GM18498 (cell line): ENCODE measurements around the gene STK24.

Source experiments
- ATAC-seq: cut with Tn5 transposase; IDR thresholded peaks from one replicate; pipeline ENCODE4 v1.9.1; 2021; ENCODE audit warnings: mild to moderate bottlenecking, moderate library complexity; ENCODE audit not compliant: unreplicated experiment

Gene STK24

DNA sequence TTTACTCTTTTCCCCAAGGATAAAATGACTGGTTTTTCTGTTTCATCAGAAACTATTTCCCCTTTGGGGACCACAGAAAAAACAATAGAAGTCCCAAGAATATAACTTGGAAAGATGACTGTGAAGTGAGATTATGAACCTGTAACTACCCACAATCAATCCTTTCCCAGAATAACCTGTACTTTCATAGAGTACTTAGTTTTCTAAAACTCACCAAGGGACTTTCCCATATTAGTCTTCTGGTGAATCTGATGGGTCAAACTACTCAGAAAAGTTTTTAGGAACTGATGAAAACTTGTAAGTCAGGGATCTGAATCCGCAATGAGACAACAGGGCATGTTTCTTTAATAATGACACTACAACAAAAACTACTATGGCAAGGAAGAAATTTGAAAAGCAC lies 62.6 kb downstream of the STK24 start:
- no peak for ATAC-seq

- ATAC-seq: no peak
Observed at GRCh38 chr13:98513837-98514236, 63.1 kb downstream of the STK24 start.

DNA sequence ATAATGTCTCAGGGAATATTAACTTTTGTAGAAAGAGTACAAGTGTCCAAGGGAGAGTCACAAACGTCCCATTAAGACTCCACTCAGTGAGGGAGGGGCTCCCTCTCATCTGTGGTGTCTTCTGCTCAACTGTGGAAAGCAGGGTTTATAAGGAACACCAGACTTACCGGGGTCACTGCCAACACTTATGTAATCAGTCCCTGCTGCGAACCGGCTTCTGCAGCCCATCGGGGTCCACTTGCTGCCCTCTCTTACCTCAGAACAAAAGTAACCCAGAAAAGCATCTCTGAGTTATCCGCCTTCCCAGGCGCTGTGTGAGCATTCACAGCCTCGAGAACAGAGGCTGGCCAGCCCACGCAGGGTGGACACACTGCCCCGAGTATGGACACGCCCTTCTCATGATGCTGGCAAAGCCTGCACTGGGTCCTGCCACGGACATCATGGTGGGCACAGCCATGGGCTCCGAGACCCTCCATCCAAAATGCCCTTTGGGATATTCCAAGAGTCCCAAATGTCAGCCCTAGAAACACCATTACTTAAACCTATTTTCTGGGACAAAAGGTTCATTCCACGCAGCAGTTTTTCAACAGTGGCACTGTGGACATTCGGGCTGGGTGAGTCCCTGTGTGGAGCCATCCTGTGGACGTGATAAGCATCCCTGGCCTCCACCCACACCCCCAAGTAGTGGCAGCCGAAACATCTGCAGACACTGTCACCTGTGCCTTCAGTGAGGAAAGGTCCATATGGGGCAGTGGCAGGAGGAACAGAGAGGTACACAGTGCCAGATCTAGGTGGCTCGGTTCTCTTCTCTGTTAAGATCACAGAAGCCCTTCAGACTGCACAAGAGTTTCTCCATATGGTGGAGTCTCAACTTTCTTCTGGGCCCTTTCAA lies 63.9 kb downstream of the STK24 start:
- ATAC-seq: no peak

- no peak for ATAC-seq
Observed at GRCh38 chr13:98511435-98511834, 65.5 kb downstream of the STK24 start.

GRCh38 chr13:98510156-98510509 lies 66.8 kb downstream of the STK24 start:
- ATAC-seq: no peak

DNA sequence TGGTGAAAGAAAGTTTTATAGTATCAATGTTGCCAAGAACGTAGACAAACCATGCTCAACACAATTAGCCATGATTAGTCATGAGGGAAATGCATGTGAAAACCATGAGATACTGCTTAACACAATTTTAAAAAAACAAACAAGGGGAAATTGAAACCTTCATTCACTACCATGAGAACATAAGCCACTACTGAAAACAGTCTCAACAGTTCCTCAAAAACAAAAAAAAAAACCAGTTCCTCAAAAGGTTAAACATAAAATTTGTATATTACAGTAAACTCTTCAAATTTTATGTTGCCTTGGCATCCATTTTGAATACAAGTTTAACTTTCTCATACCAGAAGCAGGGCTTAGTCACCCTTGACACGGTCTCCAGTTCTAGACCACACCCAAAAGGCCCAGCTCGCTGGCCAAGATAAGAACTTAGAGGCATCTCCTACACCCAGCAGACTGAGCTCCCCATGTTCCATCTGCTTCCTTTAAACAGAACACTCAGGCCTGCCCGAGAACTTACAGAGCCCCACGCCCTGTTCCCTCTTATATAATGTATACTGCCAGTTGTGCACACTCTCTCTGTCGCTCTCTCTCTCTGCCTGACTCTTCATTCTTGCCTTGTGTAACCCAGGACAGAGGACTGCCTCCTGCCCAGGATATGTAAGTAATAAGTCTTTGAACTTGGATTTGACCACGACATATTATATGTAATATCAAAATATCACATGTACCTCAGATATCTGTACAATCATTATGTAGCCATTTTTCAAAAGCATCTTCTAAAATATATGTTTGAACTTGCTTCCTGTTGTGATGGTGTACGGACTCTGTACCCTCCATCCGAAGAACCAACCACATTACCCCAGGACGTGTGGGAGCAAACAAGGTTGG lies 67.4 kb downstream of the STK24 start:
- peak; percentile 43 for ATAC-seq

DNA sequence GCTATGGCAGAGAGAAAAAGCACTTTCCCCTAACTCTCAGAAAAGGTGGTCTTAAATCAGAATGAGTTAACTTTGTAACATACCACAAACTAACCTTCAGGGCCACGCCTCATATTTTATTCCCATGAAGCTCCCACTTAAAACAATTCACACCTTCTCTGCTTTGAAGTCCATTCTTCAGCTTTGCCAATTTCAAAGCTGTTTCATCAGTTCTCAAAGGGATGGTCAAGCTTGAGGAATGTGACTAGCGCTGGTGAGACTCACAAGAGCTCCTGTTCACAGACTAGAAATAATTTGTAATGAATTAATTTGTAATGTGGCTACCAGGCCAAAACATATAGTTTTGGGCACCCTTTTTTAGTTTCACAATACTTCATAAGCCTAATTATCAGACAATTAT lies 68.2 kb downstream of the STK24 start:
- no peak for ATAC-seq

- no peak for ATAC-seq
Observed at GRCh38 chr13:98508280-98508679, 68.6 kb downstream of the STK24 start.

GRCh38 chr13:98507282-98507797 lies 69.6 kb downstream of the STK24 start:
- no peak for ATAC-seq

GRCh38 chr13:98506728-98507230 lies 70.1 kb downstream of the STK24 start:
- no peak for ATAC-seq

DNA sequence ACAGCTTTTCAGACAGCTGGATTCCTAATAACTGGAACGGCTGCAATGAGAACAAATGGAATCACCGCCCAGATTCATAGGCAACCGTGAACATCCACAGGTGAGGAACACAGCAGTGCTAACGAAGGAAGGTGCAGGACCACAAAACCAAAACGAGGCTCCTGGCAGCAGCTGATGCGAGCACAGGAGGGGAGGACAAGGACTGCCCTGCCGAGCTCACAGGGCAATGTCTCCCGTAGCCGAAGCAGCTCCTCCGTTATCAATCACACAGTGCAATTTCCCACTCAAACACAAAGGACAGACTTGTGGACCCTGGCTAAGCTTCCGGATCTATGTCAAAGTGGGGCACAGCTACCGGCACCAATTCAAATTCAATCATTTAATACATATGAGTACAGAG lies 70.6 kb downstream of the STK24 start:
- no peak for ATAC-seq

GRCh38 chr13:98505217-98505616 lies 71.7 kb downstream of the STK24 start:
- no peak for ATAC-seq

DNA sequence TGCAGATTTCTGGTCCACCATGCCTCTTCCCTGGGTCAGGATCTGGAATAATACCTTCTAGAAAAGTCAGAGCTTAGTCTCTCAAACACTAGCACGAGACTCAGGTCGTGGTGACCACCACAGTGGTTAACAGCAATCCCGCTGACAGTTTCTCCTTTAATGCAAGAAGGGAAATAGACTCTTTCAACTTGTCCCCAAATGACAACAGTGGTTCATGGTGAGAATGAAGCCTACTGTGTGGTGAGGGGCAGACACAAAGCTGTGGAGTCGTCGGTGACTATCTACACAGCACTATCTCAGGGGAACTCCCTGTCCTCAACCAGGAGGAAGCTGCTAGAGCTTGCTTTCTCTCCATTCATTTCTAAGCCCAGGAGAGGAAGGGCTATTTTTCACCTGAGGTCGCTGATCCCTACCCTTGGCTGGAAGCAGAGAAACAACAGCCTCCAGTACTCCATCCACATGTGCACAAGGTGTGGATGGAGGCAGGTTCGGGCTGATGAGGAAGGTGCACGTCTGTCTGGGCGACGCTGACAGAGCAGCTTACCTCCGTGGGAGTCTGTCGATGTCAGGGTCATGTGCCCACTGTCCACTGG lies 72.4 kb downstream of the STK24 start:
- peak; percentile 66 for ATAC-seq

DNA sequence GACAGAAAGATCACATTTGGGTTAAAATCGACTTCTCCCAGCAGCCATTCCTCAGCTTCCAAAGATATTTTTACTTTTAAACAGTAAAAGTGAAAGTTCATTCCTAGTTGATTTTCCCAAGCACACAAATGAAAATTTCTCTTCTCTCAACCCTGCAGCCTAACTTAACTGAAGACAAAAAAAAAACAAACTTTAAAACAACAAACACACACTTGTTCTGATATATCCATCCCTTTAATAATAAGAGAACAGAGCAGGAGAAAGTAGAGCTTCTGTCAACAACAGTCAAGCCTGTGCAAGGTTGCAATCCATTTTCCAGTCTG lies 72.9 kb downstream of the STK24 start:
- ATAC-seq: no peak

DNA sequence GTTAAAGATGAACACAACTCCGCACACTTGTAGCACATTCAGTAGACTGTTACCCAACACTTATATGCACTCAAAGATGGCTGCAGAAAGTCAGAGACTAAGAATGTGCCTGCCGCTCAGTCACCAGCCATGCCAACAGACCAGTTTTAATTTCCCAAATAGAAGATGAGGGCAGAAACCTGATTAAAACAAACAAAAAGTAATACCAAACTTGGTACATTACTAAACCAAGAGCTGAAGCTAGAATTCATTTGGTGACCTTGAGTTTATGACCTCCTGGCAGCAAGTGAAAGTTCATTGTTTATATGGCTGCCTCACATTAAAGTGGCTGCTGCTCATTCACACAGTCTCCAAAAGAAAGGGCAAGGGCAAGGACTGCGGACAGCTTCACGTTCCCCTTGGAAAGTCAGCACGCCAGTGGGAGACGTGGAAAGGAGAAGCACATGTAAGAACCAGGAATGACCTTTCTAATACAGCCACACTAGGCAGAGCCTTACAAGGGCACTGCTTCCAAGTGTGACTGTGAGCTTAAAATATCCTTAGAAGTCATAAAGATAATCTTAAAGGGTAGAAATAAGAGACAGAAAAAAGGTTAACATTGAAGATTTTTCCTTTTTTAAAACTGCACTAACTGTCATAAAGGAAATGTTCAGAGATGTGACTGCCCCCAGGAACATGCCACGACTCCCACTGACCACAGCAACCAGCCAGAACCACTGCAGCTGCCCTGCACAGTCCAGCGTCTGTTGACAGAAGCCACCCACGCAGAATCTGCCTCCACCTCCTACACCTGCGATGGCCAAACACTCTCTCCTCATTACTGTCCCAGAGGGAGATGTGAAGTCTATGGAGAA lies 73.5 kb downstream of the STK24 start:
- ATAC-seq: no peak

- peak; percentile 65 for ATAC-seq
Observed at GRCh38 chr13:98500963-98501421, 75.9 kb downstream of the STK24 start.

GRCh38 chr13:98496966-98497365 lies 79.9 kb downstream of the STK24 start:
- ATAC-seq: no peak

DNA sequence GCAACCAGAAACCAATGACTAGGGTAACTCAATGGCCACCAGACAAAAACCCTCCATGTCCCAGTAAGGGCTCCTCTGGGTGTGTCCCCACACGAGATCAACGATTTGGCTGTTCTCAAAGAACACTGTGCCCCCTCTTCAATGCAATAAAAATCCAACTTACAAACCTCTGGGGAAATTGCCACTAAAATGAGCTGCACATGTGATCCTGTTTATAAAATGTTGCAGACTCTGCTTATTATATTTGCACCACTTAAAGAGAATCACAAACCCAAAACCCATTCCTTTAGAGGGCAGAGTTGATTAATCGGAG lies 80.5 kb downstream of the STK24 start:
- no peak for ATAC-seq

DNA sequence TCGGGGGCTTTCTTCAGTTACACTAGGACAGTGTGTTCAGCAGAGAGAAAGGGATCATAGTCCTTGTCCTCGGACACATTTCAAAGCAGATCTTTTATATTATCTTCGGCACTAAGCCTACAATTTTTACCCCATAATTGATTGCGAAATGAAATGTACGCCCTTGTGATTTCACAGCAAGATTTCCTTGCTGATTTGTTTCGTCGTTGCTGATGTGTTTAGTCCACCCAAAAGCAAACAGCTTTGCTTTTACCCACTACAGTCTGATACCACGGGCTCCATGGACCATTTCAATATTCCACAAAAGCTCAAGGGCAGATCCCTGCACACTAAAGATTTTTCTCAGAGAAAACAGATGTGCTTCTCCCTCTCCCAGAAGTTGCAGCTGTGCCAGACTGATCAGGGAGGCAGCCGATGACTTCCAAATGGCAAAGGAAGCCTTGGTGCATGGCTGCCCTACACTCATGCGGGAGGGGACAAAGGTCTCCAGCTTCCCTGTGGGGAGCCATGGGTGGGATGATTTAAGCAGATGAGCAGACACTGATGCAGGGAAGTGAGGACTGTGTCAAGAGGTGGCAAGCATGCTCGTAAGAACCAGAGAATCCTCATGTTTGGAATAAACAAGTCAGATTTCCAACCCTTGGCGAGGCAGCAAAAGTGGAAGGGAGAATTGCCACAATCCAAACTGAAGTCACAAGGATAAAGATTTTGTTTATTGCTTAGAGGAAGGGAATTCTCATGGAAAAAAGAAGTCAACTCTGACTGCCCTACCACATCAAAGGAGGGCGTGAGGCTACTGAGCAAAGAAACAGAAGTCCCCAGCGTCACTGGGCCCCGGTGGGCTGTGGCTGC lies 81.1 kb downstream of the STK24 start:
- no peak for ATAC-seq

GRCh38 chr13:98494769-98495168 lies 82.1 kb downstream of the STK24 start:
- no peak for ATAC-seq
